Stimulated activated CD4-positive, alpha-beta T cell treated with anti-CD3 and anti-CD28 coated beads, Interleukin-2, amount 100 ng/mL, for 24 hours (primary cell): ENCODE results near the gene HRC.
A peak's percentile ranks its signal among the peaks of the same experiment; 100 is the strongest.

ENCODE experiments used
- DNase-seq, 2 donors: peaks; one replicate each; pipeline ENCODE4 v3.0.0-alpha.2; 2020

The HRC gene

GRCh38 chr19:49113762-49114629, 41.2 kb downstream of the HRC start, which contains the start of gene LIN7B:
Gene LIN7B (plus strand): TSS chr19:49114370. CDS start chr19:49114405, 35 bp downstream.
- DNase-seq, result peak; percentile 70 to 75

GRCh38 chr19:49111218-49111998, 43.8 kb downstream of the HRC start:
- DNase-seq, result no peak

GRCh38 chr19:49110567-49110966, 44.6 kb downstream of the HRC start:
- no peak for DNase-seq

- no peak for DNase-seq
Observed at GRCh38 chr19:49109569-49110233, 45.5 kb downstream of the HRC start.

DNA sequence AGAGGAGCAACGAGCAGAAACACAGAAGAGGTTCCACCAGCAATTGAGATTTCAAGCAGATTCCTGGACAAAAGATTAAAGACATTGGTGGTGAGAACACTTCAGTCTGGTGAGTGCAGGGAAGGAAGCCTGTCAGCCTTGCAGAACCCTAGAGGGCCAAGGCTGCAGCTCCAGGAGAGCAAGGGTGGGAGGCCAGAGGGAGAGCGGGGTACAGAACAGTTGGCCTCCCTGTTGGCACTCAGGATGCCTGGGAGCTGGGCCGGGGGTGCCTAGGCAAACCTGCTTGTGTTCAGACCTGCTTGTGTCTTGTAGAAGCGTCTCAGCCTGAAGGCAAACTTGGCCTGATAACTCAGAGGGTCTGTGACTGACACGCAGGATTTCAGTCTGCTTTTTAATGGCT, 46.1 kb downstream of the HRC start:
- no peak for DNase-seq

- DNase-seq, result no peak
Observed at GRCh38 chr19:49107625-49108459, 47.4 kb downstream of the HRC start.

DNA sequence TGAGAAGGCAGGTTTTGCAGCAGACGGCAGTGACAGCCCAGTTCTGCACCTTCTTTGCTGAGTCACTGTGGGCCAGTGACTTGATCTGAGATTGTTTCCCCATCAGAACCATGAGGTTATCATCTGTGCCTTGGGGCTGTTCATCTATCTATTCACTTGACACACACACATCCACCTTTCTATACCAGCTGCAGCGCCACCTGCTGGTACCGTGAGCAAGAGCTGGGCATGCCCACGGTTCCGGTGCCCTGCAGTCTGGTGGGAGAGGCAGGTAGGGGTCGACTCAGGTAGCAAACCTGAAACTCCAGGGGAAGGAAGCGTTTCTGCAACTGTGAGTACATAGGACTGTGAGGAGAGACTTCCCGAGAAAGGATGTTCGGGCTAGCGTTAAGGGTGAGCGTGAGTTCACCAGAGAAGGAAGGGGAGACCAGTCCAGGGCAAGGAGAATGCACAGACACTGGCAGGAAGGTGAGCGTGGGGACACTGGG, 48.5 kb downstream of the HRC start:
- DNase-seq, result peak; percentile 75 to 78

GRCh38 chr19:49104229-49104864, 50.8 kb downstream of the HRC start:
- no peak for DNase-seq

- no peak for DNase-seq
Observed at GRCh38 chr19:49103331-49104085, 51.7 kb downstream of the HRC start.

GRCh38 chr19:49102303-49102702, 52.9 kb downstream of the HRC start:
- no peak for DNase-seq
